Stimulated activated CD8-positive, alpha-beta memory T cell treated with anti-CD3 and anti-CD28 coated beads, Interleukin-12 subunit alpha, Interleukin-12 subunit beta, amount 100 ng/mL, for 1 hour (primary cell): ENCODE results near the gene GRIP2.

Experiments
- DNase-seq: peaks from one replicate; pipeline ENCODE4 v3.0.0-alpha.2; 2020; ENCODE audit warnings: low read depth

Gene GRIP2

DNA sequence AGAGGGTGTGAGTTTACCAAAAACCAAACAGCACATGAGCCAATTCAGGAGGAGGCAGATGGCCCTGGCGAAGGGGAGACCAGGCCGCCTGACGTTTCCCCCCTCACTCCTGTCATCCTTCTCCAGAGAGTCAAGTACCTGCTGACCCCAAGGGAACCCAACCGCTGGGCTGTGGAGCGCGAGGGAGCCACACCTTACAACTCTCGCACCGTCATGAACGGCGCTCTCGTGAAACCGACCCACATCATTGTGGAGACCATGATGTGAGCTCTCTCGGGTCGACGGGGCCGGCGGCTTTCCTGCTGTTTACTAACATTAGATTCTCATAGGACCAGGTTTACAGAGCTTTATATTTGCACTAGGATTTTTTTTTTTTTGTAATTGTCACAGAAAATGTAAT, 55.4 kb downstream of the GRIP2 start:
- DNase-seq: no peak

DNA sequence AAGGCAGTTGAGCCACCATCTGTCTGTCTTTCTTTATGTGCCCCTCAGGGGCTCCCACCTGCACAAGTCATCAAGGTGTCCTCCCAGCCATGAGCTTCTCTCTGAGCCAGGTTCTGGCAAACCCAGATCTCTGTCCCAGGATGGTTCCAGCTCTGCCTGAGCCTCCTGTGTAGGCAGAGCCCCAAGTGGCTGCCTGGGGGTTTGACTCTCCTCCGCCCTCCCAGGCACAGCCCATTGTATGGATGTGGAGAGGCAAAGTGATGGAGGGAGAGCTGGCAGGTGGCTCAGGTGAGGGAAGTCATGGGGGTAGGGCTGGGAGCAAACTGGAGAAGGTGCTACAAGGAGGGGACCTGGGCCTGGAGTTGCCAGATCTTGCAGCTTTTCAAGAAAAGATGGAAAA, 56.9 kb downstream of the GRIP2 start:
- no peak for DNase-seq

DNA sequence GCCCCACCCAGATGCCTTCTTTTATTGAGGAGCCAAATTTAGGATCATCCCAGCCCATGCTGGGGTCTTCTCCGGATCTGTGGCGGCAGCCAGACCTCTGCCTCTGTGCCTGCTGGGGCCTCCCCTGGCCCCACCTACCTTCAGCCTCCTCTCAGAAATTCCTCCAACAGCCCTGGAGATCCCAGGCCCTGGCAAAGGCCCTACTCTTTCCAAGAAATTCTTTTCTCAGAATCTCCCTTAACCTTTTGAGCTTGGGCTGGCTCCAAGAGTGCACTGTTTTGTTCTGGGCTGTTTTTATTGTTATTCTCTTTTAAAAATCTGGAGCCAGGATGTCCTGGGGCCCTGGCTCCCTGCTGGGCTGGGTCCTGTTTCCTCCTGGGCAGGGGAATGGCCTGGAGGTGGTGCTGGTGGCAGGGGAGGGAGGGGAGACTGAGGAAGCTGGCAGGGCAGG, 57.8 kb downstream of the GRIP2 start:
- no peak for DNase-seq

DNA sequence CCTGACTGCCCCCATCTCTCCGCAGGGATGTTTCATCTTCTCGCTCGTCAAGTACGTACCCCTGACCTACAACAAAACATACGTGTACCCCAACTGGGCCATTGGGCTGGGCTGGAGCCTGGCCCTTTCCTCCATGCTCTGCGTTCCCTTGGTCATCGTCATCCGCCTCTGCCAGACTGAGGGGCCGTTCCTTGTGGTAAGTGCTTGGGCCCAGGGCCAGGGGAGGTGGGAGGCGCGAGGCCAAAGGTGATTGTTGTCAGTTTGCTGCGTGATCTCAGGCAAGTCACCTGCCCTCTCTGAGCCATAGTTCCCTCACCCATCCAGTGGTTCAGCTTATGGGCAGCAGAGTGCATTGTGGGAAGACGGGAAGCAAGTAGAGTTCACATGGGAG, 58.5 kb downstream of the GRIP2 start:
- no peak for DNase-seq

DNA sequence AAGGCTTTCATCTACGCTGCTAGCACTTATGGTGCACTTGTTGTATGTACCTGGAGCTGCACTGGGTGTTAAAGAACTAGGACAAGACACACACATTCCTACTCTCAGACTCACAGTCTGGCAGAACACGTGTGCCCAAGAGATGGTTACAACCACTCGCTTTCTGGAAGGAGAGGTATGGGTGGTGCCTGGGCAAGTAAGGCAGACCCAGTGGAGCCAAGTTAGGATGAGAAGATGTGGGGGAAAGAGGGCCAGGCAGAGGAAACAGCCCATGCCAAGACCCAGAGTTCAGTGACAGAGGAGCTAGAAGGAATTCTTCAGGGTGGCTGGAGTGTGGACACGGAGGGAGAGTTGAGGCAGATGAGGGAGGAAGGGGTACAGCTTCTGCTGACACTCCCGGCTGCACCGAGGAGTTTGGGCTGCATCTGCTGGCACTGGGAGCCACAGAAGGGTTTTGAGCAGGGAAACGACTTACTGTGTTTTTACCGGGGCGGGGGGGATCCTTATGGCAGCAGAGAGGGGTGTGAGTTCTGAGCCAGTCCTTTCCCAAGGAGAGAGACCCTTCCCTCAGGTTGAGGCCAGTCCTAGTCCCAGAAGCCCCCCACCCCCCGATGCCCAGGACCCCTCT, 59.0 kb downstream of the GRIP2 start:
- no peak for DNase-seq

DNA sequence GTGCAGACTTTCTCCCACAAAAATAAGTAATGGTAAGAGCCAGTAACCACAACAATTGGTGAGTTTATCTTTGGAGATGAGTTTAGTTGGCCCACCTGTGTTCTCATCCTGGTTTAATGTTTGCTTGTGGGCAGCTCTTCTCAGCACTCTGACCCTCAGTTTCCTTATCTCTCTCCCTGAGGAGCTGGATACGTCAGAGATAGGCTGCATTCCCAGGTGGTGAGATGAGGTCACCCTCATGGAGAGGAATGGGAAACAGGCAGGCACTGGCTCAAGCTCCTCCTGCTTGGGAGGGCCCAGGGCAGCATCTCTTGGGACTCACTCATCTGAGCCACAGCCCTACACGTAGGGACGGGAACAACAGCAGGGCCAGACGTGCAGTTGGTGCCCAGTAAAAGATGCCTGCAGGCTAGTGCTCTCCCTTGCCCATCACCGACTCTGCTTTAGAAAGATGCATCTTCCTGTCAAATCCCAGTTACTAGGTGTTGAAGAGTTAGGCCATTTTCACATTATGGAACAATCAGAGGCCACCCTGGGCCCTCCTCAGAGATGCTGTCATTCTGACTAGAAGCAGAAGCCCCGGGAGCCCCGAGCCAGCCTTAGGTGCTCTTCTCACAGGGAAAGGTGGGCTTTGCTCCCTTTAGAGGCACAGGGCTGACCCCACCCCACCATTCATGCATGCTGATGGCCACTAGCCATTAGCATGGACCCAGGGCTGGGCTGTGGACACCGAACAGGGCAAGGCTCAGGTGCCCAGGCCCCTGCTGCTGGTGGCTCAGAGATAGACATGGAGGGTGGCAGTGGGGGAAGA, 59.7 kb downstream of the GRIP2 start:
- DNase-seq: no peak

DNA sequence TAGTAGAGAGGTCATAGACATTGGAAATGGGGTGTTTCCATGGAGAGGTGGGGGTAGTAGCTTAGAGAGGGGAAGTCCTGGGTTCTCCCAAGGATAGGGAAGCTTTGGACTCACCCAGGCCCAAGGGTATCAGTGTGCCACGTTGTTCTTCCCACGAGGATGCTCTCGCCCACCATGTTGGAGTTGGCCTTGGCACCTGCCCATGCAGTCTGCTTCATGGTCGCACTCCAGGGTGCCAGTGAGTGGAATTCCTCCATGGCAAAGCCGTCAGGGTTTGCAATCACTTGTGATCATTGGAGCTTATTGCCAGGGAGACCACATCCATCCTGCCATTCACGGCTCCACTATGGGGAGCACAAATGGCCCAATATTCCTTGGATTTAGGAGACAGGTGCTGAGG, 60.6 kb downstream of the GRIP2 start:
- no peak for DNase-seq

DNA sequence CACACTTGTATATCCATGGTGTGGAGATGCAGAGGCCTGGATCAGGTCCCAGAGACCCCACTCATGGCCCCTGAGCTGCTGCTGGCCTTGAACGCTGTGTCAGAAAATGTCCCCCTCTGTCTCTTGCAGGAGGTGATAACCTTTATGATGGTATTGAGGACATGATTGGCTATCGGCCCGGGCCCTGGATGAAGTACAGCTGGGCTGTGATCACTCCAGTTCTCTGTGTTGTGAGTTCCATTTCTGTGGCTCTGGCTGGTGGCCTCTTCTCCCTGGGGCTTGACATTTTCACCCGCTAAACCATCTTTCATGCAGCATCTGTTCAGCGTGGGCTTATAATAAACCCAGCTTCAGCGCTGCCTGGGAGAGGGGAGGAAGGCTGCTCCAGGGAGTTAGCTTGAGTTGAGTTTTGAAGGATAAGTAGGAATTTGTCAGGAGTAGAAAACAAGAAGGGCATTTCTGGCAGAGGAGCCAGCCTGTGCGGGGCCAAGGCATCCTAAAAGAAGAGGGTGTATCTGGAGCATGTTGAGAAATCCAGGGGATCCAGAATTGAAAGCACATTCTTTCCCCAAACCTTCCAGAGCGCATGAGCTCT, 61.1 kb downstream of the GRIP2 start:
- DNase-seq: no peak

DNA sequence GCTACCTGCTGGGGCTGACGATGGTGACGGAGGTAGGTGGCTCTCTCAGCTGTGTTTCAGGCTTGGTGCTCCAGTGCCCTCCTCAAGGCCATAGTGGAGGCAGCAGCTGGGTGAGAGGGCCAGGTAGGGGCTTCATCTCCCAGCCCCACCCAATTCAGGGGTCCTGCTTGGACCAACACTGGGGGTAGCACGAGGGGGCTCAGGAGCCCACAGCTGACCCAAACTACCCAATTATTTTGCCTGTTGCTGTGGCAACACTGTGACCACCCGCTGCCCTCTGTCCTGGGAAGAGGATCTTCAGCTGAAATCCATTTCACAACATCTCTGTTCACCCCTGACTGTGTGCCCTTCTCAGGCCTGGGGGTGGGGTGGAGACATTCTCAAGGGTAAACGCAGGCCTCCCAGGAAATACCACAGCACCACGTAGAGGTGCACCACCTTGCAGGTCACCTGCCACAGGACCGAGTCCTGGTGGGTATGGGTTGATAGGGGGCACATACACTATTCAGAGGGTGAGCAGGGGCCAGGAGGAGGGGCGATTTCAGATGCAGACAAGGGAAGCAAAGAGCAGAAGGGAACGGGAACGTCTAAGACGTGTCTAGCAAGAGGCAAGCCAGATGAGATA, 62.7 kb downstream of the GRIP2 start:
- no peak for DNase-seq

DNA sequence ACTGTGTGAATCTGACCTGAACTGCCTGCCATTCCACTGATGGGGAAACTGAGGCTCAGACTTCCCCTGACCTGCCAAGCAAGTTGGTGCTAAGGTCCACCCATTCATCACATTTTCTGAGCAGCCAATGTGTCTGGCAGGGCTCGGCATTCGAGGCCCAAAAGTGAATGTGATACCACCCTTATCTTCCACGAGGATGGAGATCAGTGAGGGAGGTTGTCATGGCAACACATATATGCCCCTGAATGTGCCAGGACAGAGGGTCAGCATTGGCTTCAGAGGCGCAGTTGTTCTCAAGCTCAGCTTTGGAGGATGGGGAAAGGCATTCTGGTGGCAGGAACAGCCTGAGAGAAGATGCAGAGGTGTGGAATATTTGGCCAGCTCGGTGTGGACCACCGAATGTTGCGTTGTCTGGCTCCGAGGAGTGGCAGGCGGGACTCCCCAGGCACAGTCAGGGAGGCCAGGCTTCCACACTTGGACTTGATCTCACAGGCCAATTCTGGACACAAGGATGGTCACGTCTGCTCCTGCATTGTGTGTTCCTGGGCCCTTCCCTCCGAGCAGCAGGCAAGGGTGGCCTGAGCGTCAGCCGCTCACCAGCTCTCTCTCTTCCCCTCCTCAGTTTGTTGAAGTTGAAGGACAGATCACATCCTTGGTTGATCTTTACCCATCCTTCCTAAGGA, 63.4 kb downstream of the GRIP2 start:
- DNase-seq: no peak

DNA sequence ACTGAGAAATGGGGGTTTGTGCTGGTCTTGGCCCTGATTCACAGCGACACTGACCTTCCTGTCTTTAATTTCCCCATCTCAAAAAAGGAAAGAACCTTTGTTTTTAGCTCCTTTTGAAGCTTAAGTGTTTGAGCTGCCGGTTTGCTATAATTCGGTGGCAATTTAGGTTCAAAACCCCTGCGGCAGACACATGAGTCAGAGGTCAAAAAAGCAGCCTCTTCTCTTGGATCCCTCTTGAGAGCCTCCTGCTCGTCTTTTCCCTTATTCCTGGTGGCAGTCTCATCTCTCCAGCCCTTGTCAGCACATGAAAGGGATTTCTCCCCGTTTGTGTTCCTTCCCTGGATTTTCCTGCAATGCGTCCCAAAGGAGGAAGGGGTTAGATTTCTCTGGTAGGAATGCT, 64.5 kb downstream of the GRIP2 start:
- DNase-seq: no peak

DNA sequence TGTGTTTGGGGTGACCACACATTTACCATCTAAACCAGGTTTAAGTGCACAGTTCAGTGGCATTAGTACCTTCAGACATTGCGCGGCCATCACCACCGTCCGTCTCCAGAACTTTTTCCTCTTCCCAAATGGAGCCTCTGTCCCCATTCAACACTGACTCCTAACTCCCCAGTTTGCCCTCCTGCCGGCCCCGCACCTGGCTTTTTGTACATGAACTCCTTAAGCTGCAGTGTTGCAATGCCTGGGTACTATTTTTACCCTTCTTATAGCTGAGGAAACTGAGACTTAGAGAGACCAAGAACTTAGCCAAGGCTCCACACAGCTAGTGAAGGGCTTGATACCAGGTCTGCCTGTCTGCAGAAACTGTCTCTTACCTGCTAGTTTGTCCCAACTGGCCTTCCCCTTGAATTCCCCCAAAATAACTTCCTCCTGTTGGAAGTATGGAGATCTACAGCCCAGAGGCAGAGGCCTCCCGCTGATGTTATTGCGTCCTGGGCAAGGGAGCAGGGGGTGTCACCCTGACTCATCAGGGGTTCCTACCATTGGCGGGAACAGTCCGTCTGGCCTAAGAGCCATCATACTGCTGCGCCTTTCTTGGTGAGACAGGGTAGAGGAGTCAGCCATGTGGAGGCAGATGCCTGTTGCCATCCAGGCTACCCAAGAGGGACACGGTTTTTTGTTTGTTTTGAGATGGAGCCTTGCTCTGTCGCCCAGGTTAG, 65.6 kb downstream of the GRIP2 start:
- DNase-seq: no peak

DNA sequence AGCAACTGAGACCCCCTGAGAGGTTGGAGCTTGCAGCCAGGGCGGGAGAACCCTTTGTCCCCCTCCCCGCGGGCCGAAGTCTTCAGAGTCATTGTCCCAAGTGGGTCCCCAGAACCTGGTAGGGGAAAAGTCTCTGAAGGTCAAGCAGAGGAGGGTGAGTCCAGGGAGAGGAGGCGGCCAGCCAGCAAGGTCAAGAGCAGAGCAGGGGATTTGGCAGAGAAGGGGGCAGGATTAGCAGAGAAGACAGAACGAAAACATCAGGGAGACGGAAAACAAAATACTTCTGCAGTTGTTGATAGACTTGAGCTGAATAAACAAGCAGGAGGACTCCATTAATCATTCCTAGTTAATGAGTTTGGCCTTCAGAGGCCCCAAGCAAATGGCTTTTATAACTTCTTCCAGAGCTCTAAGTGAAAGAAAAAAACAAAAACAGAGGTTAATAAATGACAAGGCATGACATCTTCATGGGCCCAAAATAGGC, 66.7 kb downstream of the GRIP2 start:
- DNase-seq: no peak

DNA sequence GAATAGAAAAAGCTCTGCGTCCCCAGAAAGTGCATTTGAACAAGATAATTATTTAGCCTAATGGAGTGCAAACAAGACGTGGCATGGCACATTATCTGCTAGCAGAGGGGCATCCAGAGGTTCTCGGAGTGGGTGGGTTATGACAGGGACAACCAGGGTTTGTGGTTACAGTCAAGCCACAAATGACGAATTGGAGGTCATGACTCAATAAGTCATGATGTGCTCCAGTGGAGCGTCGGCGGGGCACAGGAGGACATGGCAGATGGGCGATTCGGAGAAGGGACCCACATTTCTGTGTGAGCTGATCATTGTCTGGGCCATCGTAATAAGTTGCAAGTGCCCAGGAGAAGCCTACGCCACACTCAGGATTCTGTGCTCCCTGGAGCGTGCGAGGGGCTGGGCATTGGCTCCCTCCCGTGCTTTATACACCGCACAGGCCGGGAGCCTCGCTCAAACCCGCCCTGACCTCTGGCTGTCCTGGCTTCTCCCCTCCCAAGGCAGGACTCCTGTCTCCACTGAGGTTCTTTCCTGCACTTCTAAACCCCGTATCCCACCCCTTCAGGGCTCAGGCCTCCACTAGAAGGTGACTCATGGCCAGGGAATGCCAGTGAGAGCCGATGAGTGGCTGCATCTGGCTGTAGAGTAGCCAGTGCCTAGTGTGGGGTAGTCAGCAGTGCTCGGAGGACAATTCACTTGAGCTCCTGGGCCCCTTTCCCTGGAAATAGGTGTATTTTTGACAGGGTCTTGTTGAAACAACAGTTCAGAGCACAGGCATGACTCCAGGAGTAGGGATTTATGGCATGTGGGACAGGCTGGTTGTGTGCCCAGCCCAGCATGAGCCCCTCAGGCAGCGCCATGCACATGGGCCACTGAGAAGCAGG, 67.4 kb downstream of the GRIP2 start:
- DNase-seq: no peak

DNA sequence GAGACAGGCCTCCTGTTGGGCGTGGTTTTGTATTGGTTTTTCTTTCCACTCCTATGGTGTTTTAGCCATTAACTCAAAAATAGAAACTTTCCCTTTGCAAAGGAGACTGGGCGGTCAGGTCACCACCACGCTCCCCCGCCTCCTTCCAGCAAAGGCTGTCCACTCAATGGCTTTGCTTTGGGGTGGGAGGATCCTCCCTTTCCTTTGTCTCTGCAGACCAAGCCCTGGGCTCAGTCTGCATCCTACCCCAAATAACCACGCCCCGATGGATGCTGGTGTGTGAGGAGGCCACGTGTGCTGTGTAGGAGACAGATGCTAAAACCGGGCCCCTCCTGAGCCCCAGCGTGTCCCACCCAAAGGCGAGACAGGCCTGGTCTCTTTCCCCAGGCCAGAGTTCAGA, 68.5 kb downstream of the GRIP2 start:
- DNase-seq: no peak

DNA sequence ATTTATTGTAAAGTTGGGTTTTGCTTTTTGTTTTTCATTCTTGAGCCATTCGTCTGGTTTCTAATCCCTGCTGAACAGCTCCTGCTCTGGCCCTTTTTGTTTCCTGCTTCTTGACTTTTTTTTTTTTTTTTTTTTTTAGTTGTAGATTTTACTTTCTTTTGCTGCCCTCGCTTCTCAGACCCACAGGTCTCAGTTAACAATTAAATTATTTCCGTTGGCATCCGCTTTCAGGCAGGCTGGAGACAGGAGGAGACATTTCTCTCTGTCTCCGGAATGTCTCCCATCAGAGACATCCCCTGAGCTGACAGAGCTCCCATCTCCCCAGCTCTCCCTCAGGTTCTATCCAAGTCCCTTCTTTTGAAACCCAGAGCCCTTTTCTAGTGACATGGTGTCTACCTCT, 69.1 kb downstream of the GRIP2 start:
- DNase-seq: no peak

DNA sequence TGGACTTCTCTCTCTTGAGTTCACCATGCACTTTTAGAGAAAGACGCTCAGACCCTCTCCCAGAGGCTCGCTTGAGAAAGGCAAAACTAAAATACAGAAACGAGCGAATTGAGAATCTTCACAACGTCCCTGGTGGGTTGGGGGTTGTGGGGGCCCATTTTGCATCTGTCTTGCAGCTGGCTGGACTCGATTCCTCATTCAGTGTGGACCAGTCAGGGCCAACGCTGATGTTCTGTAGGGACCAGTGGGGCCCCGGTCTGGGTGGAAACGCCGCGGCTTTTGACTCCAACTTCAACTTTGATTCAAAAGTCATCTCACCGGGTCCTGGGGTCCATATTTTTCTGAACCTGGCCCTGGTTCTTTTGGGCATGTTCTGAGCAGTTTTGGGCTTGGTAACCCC, 69.7 kb downstream of the GRIP2 start:
- no peak for DNase-seq

DNA sequence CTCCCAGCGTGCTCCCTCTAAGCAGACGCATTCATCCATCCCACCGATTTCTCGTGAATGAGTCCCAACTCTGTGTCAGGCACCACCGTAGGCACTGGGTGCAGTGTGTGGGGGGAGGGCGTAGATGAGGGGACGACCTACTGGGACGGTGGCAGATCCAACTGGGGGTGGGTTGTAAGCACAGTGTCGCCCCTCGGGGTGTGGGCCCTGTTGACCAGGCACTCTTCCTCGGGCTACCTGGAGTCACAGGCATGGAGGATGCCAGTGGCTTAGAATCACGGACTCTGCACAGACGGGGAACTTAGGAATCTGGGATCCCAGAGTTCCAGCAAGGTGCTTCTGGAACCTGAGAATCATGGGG, 71.5 kb downstream of the GRIP2 start:
- DNase-seq: no peak

DNA sequence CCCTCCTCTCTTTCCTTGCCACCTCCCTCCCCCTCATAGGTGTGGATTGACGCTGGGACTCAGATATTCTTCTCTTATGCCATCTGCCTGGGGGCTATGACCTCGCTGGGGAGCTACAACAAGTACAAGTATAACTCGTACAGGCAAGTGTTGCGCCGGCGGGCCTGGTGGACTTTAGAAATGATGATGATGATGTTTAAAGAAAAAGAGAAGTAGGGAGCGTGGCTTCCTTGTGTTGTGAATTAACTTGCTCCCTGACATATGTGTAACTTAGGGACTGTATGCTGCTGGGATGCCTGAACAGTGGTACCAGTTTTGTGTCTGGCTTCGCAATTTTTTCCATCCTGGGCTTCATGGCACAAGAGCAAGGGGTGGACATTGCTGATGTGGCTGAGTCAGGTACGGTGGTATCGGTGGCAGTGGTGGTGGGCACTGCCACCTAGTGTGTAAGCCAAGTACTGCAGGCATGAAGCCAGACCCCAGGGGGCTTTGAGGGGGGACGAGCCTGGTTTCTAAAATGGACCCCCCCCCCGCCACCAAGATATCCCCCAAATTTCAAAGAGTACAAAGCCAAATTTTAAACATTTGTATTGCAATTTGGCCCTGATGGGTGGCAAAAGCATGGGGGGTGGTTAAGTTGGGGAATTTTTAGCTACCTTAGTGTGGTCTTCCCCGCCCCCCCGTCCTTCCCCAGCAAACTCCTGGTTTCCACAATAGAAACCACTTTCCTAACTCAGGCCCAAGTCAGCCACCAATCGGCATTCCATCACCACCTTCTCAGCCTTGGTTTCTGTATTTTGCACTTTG, 72.1 kb downstream of the GRIP2 start:
- peak; percentile 17 for DNase-seq
